KOPT-K1 (cell line): ENCODE measurements around the gene SHB.

Experiments used
- H3K27ac ChIP-seq: fragments of 200-600 bp; sonication (generic); 2 replicates; pipeline ENCODE4 v1.5.1; 2016; ENCODE audit warnings: antibody characterized with exemption, mild to moderate bottlenecking, low read depth, low read length; ENCODE audit not compliant: poor library complexity, severe bottlenecking
- H3K36me3 ChIP-seq: fragments of 200-600 bp; sonication (generic); 2 replicates; pipeline ENCODE4 v1.5.1; 2017; ENCODE audit warnings: antibody characterized with exemption, mild to moderate bottlenecking, low read length, moderate library complexity; ENCODE audit not compliant: insufficient read depth
- H3K9me3 ChIP-seq: fragments of 200-600 bp; sonication (generic); 2 replicates; pipeline ENCODE4 v1.5.1; 2017; ENCODE audit warnings: antibody characterized with exemption, low read length, mild to moderate bottlenecking; ENCODE audit not compliant: insufficient read depth, poor library complexity, severe bottlenecking

The SHB gene

DNA sequence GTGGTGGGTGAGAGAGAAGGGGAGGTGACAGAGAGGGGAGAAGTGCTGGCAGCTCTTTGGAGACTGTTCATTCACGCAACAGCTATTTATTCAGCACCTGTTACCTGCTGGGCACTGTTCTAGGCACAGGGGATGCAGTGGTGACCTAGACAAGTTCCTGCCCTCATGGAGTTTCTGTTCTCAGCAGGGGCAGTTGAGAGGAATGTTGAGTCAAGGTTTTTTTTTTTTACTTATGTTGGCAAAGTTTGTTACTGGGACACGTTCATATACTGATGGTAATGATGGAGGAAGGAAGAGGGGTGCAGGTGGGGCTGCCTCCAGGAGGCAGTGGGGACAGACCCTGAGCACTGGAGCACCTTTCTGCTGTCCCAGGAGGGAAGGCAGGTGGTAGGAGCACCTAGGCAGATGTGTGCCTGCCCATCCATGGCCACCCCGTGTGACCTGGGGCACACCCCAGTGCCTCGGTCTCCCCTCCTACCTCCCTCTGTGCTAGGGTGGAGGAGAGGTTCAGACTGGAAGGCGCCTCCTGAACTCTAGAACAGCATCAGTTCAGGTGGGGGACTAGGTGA lies 115.7 kb downstream of the SHB start:
- Histone ChIP-seq H3K27ac (no peak overlapping the region), H3K9me3 (no peaks in the 10 kb centered on the region), H3K36me3 (no peaks in the 10 kb centered on the region)

DNA sequence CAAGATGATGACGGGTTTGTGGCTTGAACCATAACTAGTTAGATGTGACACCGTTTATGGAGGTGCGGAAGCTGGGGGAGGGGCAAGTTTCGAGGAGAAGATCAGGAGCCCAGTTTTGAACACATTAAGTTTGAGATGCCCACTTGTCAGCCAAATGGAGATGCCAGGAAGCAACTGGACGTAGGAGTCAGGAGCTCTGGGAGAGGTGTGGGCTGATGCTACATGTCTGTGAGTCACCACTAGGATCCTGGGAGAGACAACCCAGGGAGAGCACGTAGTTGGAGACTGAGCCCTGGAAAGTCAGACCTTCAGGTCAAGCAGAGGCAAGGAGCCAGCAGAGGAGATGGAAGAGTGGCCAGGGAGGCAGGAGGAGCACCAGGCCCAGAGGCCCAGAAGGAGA lies 116.3 kb downstream of the SHB start:
- H3K36me3 ChIP-seq, result no peaks in the 10 kb centered on the region
- no peak overlapping the region for H3K27ac ChIP-seq
- H3K9me3 ChIP-seq, result no peaks in the 10 kb centered on the region

DNA sequence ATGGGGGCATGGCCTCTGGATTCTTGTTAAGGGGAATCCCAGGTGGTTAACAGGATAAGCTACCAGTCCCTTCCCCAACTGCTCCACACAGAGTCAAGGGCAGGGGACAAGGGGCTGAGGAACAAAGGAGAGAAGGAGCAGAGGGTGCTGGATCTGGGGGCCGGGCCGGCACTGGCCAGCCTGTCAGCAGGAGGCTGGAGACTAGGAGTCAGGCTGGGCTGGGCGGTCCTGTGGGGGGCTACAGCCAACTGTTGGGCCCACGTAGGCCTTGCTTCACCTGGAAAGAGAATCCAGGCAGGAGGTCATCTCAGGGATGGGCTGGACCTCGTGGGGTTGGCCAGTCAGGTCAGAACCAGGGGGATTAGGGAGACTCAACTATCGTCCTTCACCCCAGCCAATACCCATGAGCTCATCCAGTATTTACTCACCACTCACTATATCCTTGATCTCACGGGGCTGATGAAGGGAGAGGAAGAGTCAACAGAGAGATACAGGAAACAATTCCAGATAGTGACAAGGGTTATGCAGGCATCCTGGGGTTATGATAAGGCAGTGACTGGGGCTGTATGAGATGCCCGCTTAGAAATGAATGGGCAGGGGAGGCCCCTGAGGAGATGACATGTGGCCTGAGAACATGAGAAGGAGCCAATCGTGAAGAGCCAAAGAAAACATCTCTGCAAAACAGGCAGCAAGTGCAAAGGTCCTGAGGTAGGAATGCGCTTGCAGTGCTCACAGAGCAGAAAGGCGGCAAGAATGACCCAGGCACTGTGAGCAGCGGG lies 117.2 kb downstream of the SHB start:
- H3K9me3 ChIP-seq, result no peaks in the 10 kb centered on the region
- no peaks in the 10 kb centered on the region for H3K36me3 ChIP-seq
- no peak overlapping the region for H3K27ac ChIP-seq

DNA sequence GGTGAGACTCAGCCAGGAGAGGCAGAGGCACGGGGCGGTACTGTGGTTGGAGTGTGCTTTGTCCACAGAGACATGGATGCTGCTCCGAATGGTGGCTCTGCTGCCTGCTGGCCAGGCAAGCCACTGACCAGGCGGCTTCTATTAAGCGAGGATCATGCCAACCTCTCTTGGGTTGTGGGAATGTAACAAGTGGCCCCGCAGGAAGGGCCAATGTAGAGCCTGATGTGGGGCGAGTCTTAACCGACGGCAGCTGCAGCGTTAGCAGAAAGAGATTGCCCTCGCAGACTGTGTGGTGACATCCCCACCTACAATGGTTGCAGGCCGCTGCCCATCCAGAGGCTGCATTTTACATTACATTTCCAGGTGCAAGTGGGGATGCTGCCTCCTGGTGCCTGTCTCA lies 118.5 kb downstream of the SHB start:
- Histone ChIP-seq H3K36me3 (no peaks in the 10 kb centered on the region), H3K27ac (no peak overlapping the region), H3K9me3 (no peaks in the 10 kb centered on the region)

DNA sequence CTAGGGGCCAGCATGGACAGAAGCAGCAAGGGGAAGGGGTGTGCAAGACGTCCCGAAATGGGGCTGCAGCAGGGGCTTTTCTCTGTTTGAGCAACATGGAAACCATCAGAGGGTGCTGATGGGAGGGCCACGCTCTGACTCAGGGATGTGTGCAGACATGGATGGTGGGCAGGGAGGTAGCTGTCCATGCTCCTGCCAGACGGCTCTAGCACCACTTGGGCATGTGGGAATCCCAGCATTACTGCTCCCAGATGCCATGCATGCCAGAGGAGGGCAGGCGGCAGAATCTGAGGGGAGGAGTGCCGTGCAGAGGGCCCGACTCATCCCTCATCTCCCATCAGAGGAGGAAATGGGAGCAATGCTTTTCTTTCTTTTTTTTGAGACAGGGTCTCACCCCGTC lies 119.5 kb downstream of the SHB start:
- no peaks in the 10 kb centered on the region for H3K9me3 ChIP-seq
- no peak overlapping the region for H3K27ac ChIP-seq
- no peaks in the 10 kb centered on the region for H3K36me3 ChIP-seq

DNA sequence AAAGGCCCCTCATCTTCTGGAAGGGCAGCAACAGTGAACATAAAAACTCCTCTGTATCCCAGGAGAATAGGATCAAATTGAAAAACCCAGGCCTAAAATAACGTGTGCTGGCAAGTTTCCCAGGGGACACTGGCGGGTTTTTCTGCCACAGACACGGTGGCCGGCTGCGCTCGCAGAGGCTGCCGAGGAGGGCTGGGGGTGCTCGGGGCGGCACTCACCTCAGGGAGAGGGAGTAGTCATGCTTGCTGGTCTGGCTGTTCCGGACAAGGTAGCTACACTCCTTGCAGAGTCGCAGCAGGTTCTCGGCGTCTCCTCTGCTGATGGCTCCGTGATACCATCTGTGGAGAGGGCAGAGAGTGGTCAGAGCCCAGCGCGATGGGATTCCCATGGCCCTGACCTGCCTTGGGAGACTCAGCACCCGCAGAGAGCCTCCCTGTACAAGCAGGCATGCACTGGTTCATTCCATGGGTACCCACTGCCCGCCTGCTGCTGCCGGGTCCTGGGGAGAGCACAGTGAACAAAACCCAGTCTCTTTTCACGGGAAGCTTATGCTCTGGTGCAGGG lies 120.5 kb downstream of the SHB start:
- no peaks in the 10 kb centered on the region for H3K36me3 ChIP-seq
- H3K9me3 ChIP-seq, result no peaks in the 10 kb centered on the region
- no peak overlapping the region for H3K27ac ChIP-seq

DNA sequence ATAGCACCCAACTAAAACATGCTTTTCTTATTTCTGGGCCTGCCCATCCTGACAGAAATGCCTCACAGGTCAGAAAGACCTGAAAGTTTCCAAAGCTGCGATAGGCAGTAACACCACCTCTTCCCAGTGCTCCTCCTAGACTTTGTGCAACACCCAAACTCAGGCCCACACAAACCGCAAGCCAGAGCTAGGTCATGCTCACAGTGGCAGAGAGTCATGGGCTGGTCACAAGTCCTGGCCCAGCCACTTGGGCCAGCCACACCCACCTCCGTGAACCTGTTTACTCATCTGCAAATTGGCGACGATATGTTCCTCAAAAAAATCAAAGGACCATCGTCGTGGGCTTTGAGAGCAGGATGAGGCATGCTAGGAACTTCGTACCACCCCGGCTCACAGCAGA lies 121.0 kb downstream of the SHB start:
- Histone ChIP-seq H3K27ac (no peak overlapping the region), H3K36me3 (no peaks in the 10 kb centered on the region), H3K9me3 (no peaks in the 10 kb centered on the region)

DNA sequence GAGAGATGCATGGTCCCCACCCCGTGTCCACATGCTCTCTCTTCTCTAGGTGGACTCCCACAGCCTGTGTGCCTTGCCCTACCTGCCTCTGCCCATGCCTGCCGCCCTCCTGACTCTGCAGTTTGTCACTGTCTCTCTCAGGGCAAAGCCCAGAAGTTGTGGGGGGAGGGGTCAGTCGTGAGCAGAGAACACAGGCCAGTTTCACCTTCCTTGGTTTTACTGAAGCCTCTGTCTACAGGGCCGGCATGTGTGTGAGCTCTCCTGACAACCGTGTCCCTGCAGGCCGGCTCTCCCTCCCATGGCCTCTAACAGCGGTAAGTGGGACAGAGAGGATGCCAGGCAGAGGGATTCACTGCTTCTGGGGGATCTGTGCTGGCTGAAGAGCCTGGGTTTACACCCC lies 121.6 kb downstream of the SHB start:
- H3K27ac ChIP-seq, result no peak overlapping the region
- H3K36me3 ChIP-seq, result no peaks in the 10 kb centered on the region
- no peaks in the 10 kb centered on the region for H3K9me3 ChIP-seq

DNA sequence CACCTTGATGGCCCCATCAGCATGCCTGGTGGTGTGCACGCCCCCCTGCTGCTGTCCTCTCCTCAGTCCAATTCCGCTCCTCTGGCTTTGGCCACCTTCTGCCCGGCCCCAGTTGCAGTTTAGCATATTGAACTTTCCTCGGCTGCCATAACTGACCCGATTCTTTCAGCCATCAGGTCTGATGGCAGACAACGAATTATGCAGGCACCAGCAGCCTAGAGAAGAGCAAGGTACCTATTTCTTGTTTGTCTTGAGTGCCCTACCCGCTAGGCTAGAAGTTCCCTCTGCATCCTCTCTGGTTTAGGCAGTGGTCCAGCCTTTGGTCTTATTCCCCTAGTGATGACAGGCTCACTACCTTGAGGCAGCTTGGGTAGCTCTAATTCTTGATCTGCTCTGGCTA lies 122.1 kb downstream of the SHB start:
- Histone ChIP-seq H3K9me3 (no peaks in the 10 kb centered on the region), H3K27ac (no peak overlapping the region), H3K36me3 (no peaks in the 10 kb centered on the region)

DNA sequence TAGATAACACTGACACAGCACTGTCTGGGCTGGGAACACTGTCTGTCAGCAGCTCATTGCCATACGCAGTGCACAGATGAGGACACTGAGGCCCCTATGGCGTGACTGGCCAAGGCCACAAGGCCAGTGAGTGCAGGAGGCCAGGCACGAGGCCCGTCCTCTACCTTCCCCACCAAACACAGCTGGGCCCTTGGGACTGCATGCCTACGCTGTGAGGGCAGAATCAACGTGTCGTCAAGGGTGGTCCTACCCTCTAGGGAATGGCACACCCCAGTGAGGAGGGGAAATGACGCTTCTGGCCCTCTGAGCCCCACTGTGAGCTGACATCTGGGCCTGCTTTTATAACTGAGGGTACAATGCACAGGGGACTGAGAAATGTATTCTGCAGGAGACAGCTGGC lies 123.0 kb downstream of the SHB start:
- Histone ChIP-seq H3K27ac (no peak overlapping the region), H3K36me3 (no peaks in the 10 kb centered on the region), H3K9me3 (no peaks in the 10 kb centered on the region)

DNA sequence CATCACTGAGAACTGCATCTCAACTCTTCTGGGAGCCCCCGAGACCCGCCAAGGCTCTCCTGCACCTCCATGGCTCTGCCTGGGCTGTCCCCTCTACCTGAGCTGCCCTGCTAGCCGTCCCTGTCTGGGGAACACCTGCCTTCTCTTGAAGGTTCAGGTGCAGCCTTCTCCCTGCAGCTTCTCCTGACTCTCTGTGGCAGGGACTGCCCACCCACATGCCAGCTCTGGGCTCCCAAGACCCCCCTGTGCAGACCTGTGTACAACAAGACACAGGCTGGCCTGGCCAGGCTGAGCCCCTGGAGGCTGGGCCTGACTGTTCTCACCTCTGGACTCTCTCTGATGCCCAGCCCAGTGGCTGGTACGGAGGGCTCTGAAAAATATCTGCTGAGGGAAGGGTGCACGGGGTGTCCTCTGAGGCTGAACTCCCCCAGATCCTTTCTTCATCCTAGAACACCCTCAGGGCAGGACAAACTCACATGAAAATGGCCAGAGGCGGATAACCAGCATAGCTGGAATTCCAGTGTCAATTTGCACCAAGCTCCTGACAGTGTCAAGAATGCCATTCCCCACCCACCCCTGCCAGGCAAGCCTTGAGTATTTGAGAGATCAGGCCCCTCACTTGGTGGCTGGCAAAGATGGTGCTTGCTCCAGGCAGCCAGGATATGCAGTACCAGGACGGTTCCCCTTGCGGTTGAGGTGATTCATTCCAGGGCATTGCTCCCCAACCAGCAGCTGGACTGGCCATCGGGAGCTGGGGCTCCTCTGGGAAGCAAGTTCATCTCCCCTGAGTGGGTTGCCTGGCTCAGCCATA lies 124.2 kb downstream of the SHB start:
- Histone ChIP-seq H3K27ac (no peak overlapping the region), H3K36me3 (no peaks in the 10 kb centered on the region), H3K9me3 (no peaks in the 10 kb centered on the region)

DNA sequence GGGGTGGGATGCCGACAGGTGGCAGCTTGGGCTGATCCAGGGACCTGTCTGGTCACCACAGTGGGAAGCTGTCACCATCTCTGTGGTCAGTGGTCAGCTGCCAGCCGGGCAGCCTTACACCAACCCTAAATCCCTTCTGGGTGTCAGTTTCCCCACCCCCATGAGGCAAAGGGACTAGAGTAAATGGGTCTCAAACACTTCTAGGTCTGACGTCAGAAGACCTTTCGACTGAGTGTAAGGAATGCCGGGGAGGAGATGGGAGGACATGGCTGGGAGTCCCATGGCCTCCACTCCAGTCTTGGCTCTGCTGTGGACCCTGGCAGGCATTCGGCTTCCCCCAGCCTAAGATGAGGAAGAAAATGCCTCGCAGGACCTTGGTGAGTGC lies 124.8 kb downstream of the SHB start:
- no peak overlapping the region for H3K27ac ChIP-seq
- no peaks in the 10 kb centered on the region for H3K9me3 ChIP-seq
- H3K36me3 ChIP-seq, result no peaks in the 10 kb centered on the region

DNA sequence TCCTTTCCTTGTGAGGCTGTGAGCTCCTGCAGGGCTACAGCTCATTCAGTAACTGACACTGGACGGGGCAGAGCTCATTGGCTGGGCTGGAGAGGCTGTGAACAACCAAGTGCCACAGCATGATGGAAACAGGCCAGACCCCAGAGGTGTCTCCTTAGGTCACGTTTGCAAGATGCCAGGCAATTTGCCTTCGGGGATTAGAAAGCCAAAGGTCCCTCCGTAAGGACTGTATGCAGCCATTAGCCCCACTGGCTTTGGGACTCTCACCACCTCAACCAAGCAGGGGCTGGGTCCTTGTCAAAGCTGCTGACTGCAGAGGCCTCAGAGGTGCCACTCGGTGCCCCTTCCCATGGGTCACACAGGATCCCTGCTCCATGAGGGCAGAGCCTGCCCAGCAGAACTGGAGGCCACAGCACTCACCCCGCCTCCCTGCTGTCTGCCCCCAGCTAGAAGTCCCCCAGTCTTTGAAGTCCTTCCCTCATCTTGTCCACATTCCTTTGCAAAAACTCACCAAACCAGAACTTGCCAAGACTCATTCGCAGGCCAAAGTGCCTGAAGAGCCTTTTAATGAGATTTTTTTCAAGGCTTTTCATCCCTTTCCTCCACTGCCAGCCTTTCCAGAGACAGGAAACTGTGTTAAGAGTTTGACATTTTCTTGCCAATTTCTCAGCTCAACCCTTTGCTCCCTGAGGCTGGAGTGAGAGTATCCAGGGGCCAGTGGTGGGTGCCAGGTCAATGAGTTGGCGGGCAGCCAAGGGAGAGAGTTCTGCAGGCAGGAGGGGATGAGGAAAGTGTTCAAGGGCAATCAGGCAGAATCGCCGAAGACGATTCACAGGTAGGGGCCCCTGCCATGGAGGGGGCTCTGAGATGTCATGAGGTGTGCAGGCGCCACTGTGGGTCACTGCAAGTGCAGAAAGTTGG lies 125.4 kb downstream of the SHB start:
- no peaks in the 10 kb centered on the region for H3K36me3 ChIP-seq
- H3K9me3 ChIP-seq, result no peaks in the 10 kb centered on the region
- H3K27ac ChIP-seq, result no peak overlapping the region

DNA sequence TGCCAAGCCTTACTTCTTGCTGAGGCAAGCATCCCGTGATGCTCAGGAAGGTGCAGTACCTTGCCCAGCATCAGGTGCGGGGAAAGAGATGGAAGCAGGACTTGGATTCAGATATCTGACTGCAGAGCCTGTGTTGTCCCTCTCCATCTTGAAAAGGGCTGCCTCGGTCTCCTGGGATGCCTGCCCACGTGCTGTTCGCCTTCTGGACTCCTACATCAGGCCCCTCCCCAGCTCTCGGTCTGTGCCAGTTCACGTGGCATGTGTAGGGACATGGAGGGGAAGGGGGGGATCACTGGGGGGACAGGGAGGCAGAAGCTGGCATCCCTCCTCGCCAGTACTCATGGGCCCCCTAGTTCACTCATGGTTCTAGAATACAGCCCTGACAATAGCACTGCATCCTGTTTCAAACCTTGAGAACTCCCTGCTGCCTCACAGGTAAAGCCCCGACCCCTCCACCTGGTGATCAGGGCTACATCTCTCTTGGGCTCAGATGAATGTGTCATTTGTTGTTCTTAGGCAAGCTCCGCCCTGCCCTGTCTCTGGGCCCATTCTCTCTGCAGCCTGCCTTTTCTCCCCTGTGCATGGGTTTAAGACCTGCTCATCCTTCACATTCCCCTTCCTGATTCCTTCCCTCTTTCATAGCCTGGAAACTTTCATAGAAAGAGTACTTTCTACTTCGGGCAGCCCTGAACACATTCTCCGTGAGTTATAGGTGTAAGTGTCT lies 126.2 kb downstream of the SHB start:
- Histone ChIP-seq H3K9me3 (no peaks in the 10 kb centered on the region), H3K27ac (no peak overlapping the region), H3K36me3 (no peaks in the 10 kb centered on the region)
